WTC11 (cell line): ENCODE data around the gene LPAR3. TPM values are rescaled to one million over a fixed set of nuclear protein-coding genes. Genes with fewer than 3 reads are reported as not detected.

Source experiments
- ATAC-seq: fragments of 200-7000 bp; cut with Tn5 transposase; 2 replicates; pipeline ENCODE4 v1.10.0; 2021; ENCODE audit warnings: mild to moderate bottlenecking, moderate library complexity
- CTCF ChIA-PET: fragments of 300-600 bp; sonication (Branson Sonifier 250); formaldehyde crosslinking; loops from one replicate; lab custom pipeline; 2021; ENCODE audit warnings: antibody characterized with exemption; lab: Charles Lee
- POLR2A ChIA-PET: fragments of 350-600 bp; sonication (Branson Sonifier 250); formaldehyde crosslinking; loops from one replicate; lab custom pipeline; 2021; ENCODE audit warnings: antibody characterized with exemption; lab: Charles Lee
- DNase-seq: peaks from one replicate; pipeline ENCODE4 v3.0.0; 2021; ENCODE audit warnings: low spot score
- H3K27ac Mint-ChIP-seq: 2 replicates; pipeline ENCODE4 v1.8.0; 2021; ENCODE audit warnings: mixed read lengths
- H3K27me3 Mint-ChIP-seq: 2 replicates; pipeline ENCODE4 v1.8.0; 2021; ENCODE audit warnings: low read depth, mild to moderate bottlenecking, moderate library complexity, mixed read lengths
- H3K36me3 Mint-ChIP-seq: 2 replicates; pipeline ENCODE4 v1.8.0; 2021; ENCODE audit warnings: mixed read lengths
- H3K4me1 Mint-ChIP-seq: 2 replicates; pipeline ENCODE4 v1.8.0; 2022; ENCODE audit warnings: mixed read lengths
- H3K4me3 Mint-ChIP-seq: 2 replicates; pipeline ENCODE4 v1.8.0; 2021; ENCODE audit warnings: mild to moderate bottlenecking, moderate library complexity, mixed read lengths
- H3K9me3 Mint-ChIP-seq: 2 replicates; pipeline ENCODE4 v1.8.0; 2021; ENCODE audit warnings: mixed read lengths
- AFF4 ChIP-seq: sonication (generic); formaldehyde crosslinking; IDR thresholded peaks from 2 replicates; pipeline ENCODE4 v1.8.1; 2023; ENCODE audit warnings: mild to moderate bottlenecking, missing genetic modification reagents, borderline replicate concordance
- ARID4B ChIP-seq: sonication (generic); formaldehyde crosslinking; IDR thresholded peaks from 2 replicates; pipeline ENCODE4 v1.8.0; 2023; ENCODE audit warnings: missing genetic modification reagents, mild to moderate bottlenecking, borderline replicate concordance
- E2F1 ChIP-seq: sonication (generic); formaldehyde crosslinking; IDR thresholded peaks from 2 replicates; pipeline ENCODE4 v1.8.0; 2022; ENCODE audit warnings: mild to moderate bottlenecking, missing genetic modification reagents
- ELF4 ChIP-seq: sonication (generic); formaldehyde crosslinking; IDR thresholded peaks from 2 replicates; pipeline ENCODE4 v1.8.1; 2022; ENCODE audit warnings: low read depth, mild to moderate bottlenecking, moderate library complexity, missing genetic modification reagents
- HMGA2 ChIP-seq: fragments of 250-450 bp; sonication (Bioruptor Pico); IDR thresholded peaks from 2 replicates; pipeline ENCODE4 v1.4.0; 2021; ENCODE audit warnings: mild to moderate bottlenecking, moderate library complexity
- KAT7 ChIP-seq: sonication (generic); formaldehyde crosslinking; IDR thresholded peaks from 2 replicates; pipeline ENCODE4 v1.8.1; 2023; ENCODE audit warnings: missing genetic modification reagents, mild to moderate bottlenecking, borderline replicate concordance
- MAX ChIP-seq: sonication (generic); formaldehyde crosslinking; IDR thresholded peaks from 2 replicates; pipeline ENCODE4 v1.8.0; 2022; ENCODE audit warnings: mild to moderate bottlenecking, missing genetic modification reagents
- NFE2L1 ChIP-seq: sonication (generic); formaldehyde crosslinking; IDR thresholded peaks from 2 replicates; pipeline ENCODE4 v1.8.1; 2023; ENCODE audit warnings: missing genetic modification reagents
- NFYB ChIP-seq: sonication (generic); formaldehyde crosslinking; conservative IDR thresholded peaks from 2 replicates; pipeline ENCODE4 v1.8.0; 2022; ENCODE audit warnings: low read depth, missing genetic modification reagents
- OVOL2 ChIP-seq: fragments of 250-450 bp; sonication (Bioruptor Pico); IDR thresholded peaks from 2 replicates; pipeline ENCODE4 v1.9.0; 2021; ENCODE audit warnings: mild to moderate bottlenecking, borderline replicate concordance
- PREB ChIP-seq: sonication (generic); formaldehyde crosslinking; IDR thresholded peaks from 2 replicates; pipeline ENCODE4 v1.8.1; 2022; ENCODE audit warnings: mild to moderate bottlenecking, missing genetic modification reagents, moderate library complexity, borderline replicate concordance
- RELA ChIP-seq: sonication (generic); formaldehyde crosslinking; IDR thresholded peaks from 2 replicates; pipeline ENCODE4 v1.8.1; 2022; ENCODE audit warnings: missing genetic modification reagents, mild to moderate bottlenecking, borderline replicate concordance
- TP53 ChIP-seq: sonication (generic); formaldehyde crosslinking; IDR thresholded peaks from 2 replicates; pipeline ENCODE4 v1.8.1; 2023; ENCODE audit warnings: mild to moderate bottlenecking, missing genetic modification reagents
- USF2 ChIP-seq: sonication (generic); formaldehyde crosslinking; IDR thresholded peaks from 2 replicates; pipeline ENCODE4 v1.8.1; 2023; ENCODE audit warnings: mild to moderate bottlenecking, missing genetic modification reagents, moderate library complexity
- ZBTB21 ChIP-seq: sonication (generic); formaldehyde crosslinking; IDR thresholded peaks from 2 replicates; pipeline ENCODE4 v1.8.1; 2023; ENCODE audit warnings: mild to moderate bottlenecking, missing genetic modification reagents, borderline replicate concordance
- ZNF219 ChIP-seq: sonication (generic); formaldehyde crosslinking; IDR thresholded peaks from 2 replicates; pipeline ENCODE4 v1.8.0; 2023; ENCODE audit warnings: missing genetic modification reagents, mild to moderate bottlenecking, borderline replicate concordance
- ZNF423 ChIP-seq: fragments of 250-450 bp; sonication (Bioruptor Pico); IDR thresholded peaks from 2 replicates; pipeline ENCODE4 v2.1.2; 2022; ENCODE audit warnings: mild to moderate bottlenecking, moderate library complexity
- ZNF425 ChIP-seq: fragments of 250-450 bp; sonication (Bioruptor Pico); conservative IDR thresholded peaks from 2 replicates; pipeline ENCODE4 v1.9.0; 2021; ENCODE audit warnings: mild to moderate bottlenecking
- total RNA-seq: library from RNA; stranded (reverse); gene quantifications from 3 replicates; pipeline ENCODE4 v1.2.3, GENCODE V29; 2021

The LPAR3 gene
- total RNA-seq, 1 experiment from 2014 or later, result 33.3 TPM

GRCh38 chr1:84846387-84846786 is 46.6 kb downstream of the LPAR3 start:
- DNase-seq (no peak), ATAC-seq (no peak)
- TF ChIP-seq HMGA2 (CRISPR knock-in tag) (no peak), USF2 (CRISPR knock-in tag) (no peak), TP53 (CRISPR knock-in tag) (no peak), RELA (CRISPR knock-in tag) (no peak), KAT7 (no peak), AFF4 (CRISPR knock-in tag) (no peak), ZNF425 (CRISPR knock-in tag) (no peak), ZBTB21 (CRISPR knock-in tag) (no peak), ZNF219 (CRISPR knock-in tag) (no peak), E2F1 (CRISPR knock-in tag) (no peak), ARID4B (CRISPR knock-in tag) (no peak), MAX (CRISPR knock-in tag) (no peak), ELF4 (CRISPR knock-in tag) (no peak), NFYB (no peak), NFE2L1 (CRISPR knock-in tag) (no peak), PREB (no peak), ZNF423 (CRISPR knock-in tag) (no peak), OVOL2 (CRISPR knock-in tag) (no peak)
- no peaks in the 10 kb centered on the region for H3K27me3 Mint-ChIP-seq
- CTCF ChIA-PET, result no interaction called here
- POLR2A ChIA-PET, result no interaction called here
- no peak overlapping the region for H3K27ac Mint-ChIP-seq
- peaks cover 3% of the 10 kb centered on the region; the same call in 1 of the 2 replicates for H3K36me3 Mint-ChIP-seq
- no peaks in the 10 kb centered on the region for H3K9me3 Mint-ChIP-seq
- H3K4me3 Mint-ChIP-seq, result no peak overlapping the region
- H3K4me1 Mint-ChIP-seq, result peaks cover 23% of the 10 kb centered on the region
